ENCODE results near the gene DHX58.

The DHX58 gene

DNA sequence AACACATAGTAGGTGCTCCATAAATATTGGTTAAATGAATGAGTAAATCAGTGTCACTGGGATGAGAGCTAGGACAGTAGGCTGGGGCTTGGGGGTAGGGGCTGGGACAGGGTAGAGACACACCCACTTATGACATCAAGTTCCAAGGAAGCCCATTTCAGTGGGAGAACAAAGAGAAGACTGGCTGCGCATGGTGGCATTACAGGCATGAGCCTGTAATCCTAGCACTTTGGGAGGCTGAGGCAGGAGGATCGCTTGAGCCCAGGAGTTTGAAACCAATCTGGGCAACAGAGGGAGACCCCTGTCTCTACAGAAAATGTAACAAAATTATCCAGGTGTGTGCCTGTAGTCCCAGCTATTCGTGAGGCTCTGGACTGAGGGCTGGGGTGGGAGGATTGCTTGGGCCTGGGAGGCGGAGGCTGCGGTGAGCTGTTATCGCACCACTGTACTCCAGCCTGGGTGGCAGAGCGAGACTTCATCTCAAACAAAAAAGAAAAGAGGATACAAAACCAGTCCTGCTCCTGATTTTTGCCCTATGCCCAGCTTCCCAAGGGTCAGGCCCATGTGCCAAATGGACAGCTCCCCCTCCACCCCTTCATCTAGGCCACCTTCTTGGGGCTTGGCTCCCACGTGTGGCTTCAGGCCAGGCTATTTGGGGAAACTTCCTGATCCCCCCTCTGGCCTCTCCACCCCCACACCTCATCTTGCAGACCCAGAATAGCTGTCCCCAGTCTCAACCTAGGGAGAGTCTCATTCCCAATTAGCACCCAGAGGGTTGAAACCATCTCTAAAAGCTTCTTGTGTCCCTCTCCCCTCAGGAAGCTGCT is 21.3 kb downstream of the DHX58 start:
- TF ChIP-seq GATA3 (IDR thresholded peaks at IDR 0.05; ENCODE audit: low read depth, low read length): no peak
- no peak for TF ChIP-seq GATA2 (IDR thresholded peaks at IDR 0.05; ENCODE audit: low read depth, low read length)

DNA sequence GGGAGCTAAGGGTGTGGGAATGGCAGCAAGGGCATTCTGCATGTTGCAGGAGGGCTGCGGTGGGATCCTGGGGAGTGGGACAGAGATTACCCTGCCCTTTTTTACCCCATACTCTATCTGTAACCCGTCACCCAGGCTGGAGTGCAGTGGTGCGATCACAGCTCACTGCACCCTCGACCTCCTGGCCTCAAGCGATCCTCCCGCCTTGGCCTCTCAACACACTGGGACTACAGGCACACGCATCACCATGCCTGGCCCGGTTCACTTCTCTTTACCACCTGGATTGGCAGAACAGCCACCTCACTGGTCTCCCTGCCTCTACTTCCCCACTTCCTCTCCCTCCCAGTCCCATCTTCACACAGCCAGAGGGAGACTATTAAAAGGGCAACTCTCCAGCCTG is 23.8 kb downstream of the DHX58 start:
- TF ChIP-seq GATA3 (IDR thresholded peaks at IDR 0.05; ENCODE audit: low read depth, low read length) (no peak), GATA2 (IDR thresholded peaks at IDR 0.05; ENCODE audit: low read depth, low read length) (no peak)

DNA sequence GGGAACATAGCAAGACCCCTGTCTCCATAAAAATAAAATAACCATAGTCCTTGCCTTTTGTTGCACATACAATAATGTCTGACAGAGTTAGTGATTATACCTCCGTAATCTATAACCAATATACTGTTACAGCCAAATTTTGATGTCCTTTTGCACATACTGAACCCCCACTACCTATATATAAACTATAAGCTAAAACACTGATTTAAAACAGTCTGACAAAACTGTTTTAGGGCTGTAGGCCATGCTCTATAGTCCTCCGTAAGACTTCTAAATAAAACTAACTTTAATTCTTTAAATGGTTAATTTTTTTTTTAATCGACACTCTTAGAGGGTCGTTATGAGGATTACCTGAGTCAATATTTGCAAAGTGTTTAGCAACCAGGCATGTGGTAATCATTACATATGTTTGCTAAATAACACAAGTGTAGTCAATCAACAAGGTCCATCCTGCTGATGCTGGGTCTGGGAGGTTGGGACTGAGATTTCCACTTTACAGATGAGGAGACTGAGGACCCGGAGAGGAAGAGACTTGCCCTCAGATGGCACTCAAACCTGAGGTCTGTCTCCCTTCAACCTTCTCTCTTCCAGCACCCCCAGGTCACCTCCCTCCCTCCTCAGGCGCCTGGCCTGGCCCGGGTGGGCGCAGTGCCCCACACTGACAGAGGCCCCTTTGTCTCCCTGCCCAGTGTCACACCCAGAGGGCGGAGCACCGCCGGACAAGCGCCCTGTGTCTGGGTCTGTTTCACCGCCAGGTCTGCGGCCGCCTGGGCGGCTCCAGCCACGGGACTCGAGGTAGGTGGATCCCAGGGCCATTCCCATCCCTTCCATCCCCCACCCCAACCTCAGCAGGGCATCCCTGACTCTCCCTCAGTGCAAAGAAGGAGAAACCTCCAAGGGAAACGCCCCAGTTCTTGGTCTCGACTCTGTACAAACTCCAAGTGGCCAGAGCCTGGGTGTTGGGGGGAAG is 24.5 kb downstream of the DHX58 start:
- no peak for TF ChIP-seq GATA2 (IDR thresholded peaks at IDR 0.05; ENCODE audit: low read depth, low read length)
- TF ChIP-seq GATA3 (IDR thresholded peaks at IDR 0.05; ENCODE audit: low read depth, low read length): no peak

DNA sequence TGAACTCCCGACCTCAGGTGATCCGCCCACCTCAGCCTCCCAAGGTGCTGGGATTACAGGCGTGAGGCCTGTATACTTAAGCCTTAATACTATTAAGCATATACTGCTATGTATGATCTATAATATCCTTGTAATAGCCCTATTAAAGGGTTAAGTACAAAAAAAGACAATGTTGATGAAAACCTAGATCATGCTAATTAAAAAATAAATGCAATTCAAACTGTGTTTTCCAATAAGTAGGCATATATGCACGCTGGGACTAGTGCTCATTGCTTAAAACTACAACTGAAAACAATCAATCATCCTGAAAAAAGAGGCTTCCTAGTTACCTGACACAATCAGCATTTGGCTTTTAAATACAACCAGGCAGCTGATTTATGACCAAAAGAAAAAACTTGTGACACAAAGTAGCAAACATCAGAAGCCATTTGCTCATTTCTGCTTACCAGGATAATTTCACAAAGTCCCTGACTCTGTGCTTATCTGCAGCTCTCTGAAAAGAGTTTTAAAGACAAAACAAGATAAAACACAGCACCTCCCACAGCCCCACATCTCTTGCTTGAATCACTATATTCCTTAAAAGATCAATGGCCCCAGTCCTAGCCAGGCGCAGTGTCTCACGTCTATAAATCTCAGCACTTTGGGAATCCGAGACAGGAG is 25.3 kb downstream of the DHX58 start:
- TF ChIP-seq GATA2 (IDR thresholded peaks at IDR 0.05; ENCODE audit: low read depth, low read length): no peak
- TF ChIP-seq GATA3 (IDR thresholded peaks at IDR 0.05; ENCODE audit: low read depth, low read length): no peak

DNA sequence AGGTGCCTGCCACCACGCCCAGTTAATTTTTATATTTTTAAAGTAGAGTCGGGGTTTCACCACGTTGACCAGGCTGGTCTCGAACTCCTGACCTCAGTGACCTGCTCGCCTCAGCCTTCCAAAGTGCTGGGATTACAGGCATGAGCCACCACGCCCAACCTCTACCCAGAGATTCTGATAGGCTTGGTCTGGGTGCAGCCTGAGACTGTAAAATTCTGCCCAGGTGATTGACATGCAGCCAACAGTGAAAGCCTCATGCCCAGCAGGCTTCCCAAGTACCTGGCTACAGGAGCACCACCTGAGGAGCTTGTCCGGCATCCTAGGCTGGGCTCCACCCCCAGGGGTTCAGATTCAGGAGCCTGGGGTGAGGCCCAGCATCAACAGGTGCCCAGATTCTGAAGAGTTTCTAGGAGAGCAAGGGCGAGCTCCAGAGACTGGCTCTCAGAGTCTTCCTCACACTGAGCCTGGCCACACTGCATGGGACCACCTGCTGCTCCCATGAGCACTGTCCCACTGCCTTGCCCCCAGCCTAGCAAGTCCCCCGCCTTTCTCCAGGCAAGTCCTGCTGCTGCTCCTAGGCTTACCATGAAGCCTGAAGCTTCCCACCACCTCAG is 30.9 kb downstream of the DHX58 start:
- TF ChIP-seq GATA3 (IDR thresholded peaks at IDR 0.05; ENCODE audit: low read depth, low read length): no peak
- TF ChIP-seq GATA2 (IDR thresholded peaks at IDR 0.05; ENCODE audit: low read depth, low read length): no peak

DNA sequence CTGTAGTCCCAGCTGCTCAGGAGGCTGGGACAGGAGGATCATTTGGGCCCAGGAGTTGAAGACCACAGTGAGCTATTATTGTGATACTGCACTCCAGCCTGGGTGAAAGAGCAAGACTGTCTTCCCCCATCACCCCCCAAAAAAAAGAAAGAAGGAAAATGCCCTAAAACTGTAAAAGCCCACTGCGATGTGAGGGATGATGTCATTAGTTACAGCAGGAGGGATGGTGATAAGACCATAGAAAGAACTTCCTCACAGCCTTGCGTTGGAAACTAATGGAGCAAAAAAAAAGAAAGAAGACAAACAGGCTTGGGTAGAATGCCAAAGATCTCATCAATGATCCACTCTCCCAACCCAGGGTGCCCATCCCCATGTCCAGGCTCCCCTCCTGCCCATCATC is 33.0 kb downstream of the DHX58 start:
- TF ChIP-seq GATA2 (IDR thresholded peaks at IDR 0.05; ENCODE audit: low read depth, low read length): no peak
- TF ChIP-seq GATA3 (IDR thresholded peaks at IDR 0.05; ENCODE audit: low read depth, low read length): no peak

DNA sequence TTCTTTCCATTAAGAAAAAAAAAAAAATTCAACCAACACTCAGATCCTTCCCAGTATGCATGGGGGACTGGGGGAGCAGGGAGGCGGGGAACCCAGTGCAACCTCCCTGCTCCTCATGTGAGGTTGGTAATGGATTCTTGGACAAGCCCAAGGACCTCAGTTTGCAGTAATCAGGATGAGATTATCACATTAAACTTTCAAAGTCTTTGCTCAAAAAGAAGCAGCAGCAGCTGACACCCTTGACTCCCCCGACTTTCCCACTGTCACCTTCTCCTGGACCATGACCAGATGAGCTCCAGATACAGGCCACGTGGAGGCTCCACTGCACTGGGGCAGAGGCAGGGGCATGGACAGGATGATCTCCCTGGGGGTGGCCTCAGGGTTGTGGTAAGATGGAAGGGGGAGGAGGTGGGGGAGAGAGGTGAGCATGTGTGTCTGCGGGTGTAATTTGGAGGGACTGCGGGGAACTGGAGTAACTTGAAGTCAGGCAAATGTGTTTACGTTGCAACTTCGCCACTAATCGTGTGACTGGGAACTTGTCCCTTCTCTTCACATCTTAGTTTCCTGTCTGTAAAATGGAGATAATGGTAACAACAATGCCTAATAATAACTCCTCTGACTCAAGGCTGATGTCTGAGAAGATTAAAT is 34.0 kb downstream of the DHX58 start:
- TF ChIP-seq GATA3 (IDR thresholded peaks at IDR 0.05; ENCODE audit: low read depth, low read length) (no peak), GATA2 (IDR thresholded peaks at IDR 0.05; ENCODE audit: low read depth, low read length) (no peak)

DNA sequence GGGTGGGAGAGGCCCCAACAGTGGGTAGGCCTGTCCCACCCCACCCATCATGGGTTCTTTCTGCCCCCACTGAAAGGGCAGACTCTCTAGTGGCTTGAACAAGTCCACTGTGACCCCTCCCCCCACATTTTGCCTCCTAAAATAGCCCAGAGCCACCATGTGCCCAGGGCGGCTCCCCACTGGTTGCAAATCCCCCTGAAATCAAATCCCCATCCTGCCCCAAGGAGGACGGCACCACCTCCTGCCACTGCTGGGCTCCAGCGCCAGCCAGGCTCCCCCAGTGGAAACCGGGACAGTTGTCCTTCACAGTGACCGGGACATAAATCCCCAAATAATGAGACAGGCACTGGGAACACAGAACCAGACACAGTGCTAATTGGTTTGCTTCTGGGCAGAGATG is 34.8 kb downstream of the DHX58 start:
- TF ChIP-seq GATA3 (IDR thresholded peaks at IDR 0.05; ENCODE audit: low read depth, low read length) (no peak), GATA2 (IDR thresholded peaks at IDR 0.05; ENCODE audit: low read depth, low read length) (no peak)

DNA sequence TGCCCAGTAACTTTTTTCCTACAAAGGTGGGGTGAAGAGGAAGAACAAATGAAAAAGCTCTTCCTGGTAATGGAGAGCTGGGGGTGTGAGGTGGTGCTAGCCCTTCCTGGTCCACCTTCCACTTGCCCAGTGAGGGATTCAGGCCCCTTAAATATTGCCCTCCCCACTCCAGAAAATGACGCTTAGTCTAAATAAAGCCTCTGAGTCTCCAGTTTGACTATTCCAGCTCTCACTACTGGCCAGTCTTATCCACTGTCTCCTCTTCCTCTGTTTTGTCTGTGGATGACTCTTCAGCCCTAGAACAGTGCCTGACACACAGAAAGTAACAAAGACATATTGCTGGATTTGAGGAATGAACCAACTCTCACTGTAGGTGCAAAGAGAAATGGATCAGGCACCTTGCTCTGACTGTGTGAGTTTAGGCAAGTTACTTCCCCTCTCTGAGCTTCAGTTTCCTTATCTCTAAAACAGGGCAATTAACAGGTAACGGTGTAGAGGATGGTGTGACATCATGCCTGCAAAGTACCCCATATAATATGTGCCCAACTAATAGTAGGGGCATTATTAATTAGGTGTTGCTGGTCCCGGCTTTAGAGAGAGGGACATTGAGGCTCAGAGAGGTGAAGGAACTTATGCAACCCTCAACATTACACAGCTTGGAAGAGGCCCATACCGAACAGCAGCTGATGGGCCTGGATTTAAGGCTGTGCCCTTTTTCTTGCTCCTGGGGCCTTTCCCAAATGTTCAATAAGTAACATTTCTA is 35.5 kb downstream of the DHX58 start:
- no peak for TF ChIP-seq GATA3 (IDR thresholded peaks at IDR 0.05; ENCODE audit: low read depth, low read length)
- no peak for TF ChIP-seq GATA2 (IDR thresholded peaks at IDR 0.05; ENCODE audit: low read depth, low read length)

DNA sequence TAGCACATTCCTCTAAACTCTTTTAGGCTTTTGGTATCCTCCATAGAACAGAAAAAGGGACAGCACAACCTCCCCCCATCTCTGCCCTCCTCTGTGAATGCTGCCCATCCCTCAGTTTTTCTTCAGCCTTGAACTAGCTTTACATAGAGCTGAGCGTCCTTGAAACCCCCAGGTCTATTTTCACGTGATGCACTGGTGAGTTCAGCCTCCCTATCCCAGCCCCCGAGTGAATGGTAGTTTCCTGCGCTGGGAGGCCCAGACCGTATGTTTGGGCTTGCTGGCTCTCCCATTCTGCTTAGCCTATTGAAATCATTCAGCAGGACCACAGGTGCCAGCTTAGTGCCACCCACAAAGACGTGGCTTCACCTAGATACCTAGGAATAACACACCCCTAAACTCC is 36.7 kb downstream of the DHX58 start:
- no peak for TF ChIP-seq GATA2 (IDR thresholded peaks at IDR 0.05; ENCODE audit: low read depth, low read length)

DNA sequence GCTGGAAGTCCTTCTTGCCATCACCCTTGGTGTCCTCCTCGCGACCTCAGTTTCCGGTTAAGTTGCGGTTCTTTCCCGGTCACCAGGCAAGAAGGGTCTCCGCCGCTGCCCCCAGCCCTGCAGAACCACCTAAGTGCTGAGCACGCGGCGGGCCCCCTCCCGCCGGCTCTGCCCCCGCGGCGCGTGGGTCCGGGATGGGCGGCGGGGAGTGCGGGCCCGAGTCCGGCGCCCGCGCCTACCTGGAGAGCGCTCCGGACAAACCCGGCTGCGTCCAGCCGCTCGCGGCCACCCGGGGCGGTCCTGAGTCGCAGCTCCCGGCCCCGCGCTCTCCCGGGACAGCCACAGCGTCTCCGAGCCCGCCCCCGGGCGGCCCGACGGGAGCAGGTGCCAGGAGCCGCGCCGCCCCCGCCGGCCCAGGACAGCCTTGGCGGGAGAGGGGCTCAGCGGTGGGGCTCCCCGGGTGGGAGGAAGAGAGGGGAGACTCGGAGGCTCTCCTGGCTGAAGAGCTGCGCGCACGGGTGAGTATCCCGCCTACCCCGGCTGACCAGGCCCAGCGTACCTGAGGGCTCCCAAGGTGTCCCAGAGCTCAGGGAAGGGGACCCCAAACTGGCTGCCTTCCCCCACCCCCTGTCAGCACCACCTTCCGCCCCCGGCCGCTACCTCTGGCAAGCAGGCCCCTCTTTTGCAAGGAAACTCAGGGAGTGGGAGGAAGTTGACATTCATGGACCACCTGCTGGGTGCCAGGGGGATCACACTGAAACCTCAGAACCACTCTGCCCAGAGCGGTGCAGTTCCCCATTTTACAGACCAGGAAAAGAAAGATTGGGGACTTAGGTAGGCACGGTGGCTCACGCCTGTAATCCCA is 40.0 kb downstream of the DHX58 start:
- no peak for TF ChIP-seq GATA3 (IDR thresholded peaks at IDR 0.05; ENCODE audit: low read depth, low read length)

DNA sequence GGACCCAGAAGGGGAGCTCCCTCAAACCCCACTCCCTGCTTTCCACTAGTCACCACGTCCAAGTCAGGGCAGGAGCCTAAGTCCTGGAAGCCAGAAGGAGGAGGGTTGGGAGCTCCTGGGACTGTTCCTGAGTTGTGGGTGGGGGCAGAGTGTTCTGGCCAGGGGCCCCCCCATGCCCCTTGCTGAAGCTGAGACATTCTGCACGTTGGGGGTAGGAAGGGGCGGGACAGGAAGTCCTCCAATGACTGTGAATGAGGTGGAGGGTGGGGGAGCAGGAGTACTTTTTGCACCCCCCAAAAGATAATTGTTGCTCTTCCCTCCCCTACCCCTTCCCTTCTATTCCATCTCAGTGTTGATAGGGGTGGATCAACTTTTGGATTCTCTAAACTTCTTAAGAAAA is 40.7 kb downstream of the DHX58 start:
- TF ChIP-seq GATA3 (IDR thresholded peaks at IDR 0.05; ENCODE audit: low read depth, low read length) (no peak), GATA2 (IDR thresholded peaks at IDR 0.05; ENCODE audit: low read depth, low read length) (no peak)
